GM23338 (cell line): ENCODE measurements around the gene LRIT3. TPM values are rescaled to one million over a fixed set of nuclear protein-coding genes. Genes with fewer than 3 reads are reported as not detected.
"Not testable (repeated sequence)": the region's sequence is repeated elsewhere in the genome, so short reads cannot be mapped to it uniquely, and the experiment has no call there.

Experiments used
- ATAC-seq: fragments of 200-7000 bp; cut with Tn5 transposase; 3 replicates; pipeline ENCODE4 v1.9.1; 2020
- DNase-seq: peaks from one replicate; pipeline ENCODE4 v3.0.0-alpha.2; 2015; ENCODE audit warnings: low spot score
- H2AFZ ChIP-seq: fragments of 200-600 bp; sonication (generic); 2 replicates; pipeline ENCODE4 v1.8.0; 2016; ENCODE audit warnings: antibody characterized with exemption, mild to moderate bottlenecking, moderate library complexity
- H3F3A ChIP-seq: fragments of 200-600 bp; sonication (generic); replicated peaks from 2 replicates; pipeline ENCODE4 v1.8.0; 2017; ENCODE audit warnings: antibody characterized with exemption, mixed run types, low read depth
- H3K27ac ChIP-seq: fragments of 200-600 bp; sonication (generic); 2 replicates; pipeline ENCODE4 v1.6.1; 2016; ENCODE audit warnings: low read depth
- H3K27me3 ChIP-seq: fragments of 200-600 bp; sonication (generic); 2 replicates; pipeline ENCODE4 v1.8.0; 2016; ENCODE audit warnings: mild to moderate bottlenecking, mixed run types, moderate library complexity; ENCODE audit not compliant: insufficient read depth
- H3K36me3 ChIP-seq: fragments of 200-600 bp; sonication (generic); 2 replicates; pipeline ENCODE4 v1.8.0; 2016; ENCODE audit warnings: mild to moderate bottlenecking; ENCODE audit not compliant: insufficient read depth
- H3K4me1 ChIP-seq: fragments of 200-600 bp; sonication (generic); 2 replicates; pipeline ENCODE4 v1.8.0; 2016; ENCODE audit warnings: mild to moderate bottlenecking, moderate library complexity; ENCODE audit not compliant: insufficient read depth
- H3K4me2 ChIP-seq: fragments of 200-600 bp; sonication (generic); 2 replicates; pipeline ENCODE4 v1.7.1; 2017; ENCODE audit warnings: mixed run types
- H3K4me3 ChIP-seq: fragments of 200-600 bp; sonication (generic); 2 replicates; pipeline ENCODE4 v1.6.1; 2016; ENCODE audit warnings: mixed run types
- H3K79me2 ChIP-seq: fragments of 200-600 bp; sonication (generic); replicated peaks from 2 replicates; pipeline ENCODE4 v1.8.0; 2017; ENCODE audit warnings: mild to moderate bottlenecking; ENCODE audit not compliant: insufficient read depth
- H3K9me2 ChIP-seq: fragments of 200-600 bp; sonication (generic); 2 replicates; pipeline ENCODE4 v1.8.0; 2017; ENCODE audit not compliant: insufficient read depth
- H4K20me1 ChIP-seq: fragments of 200-600 bp; sonication (generic); replicated peaks from 2 replicates; pipeline ENCODE4 v1.8.0; 2017; ENCODE audit warnings: mild to moderate bottlenecking; ENCODE audit not compliant: insufficient read depth
- H3K27ac Mint-ChIP-seq: 2 replicates; pipeline ENCODE4 v1.8.0; 2020; ENCODE audit warnings: inconsistent platforms, mild to moderate bottlenecking, moderate library complexity, mixed read lengths
- H3K27me3 Mint-ChIP-seq: 3 replicates; pipeline ENCODE4 v1.8.0; 2022; ENCODE audit warnings: low read depth, mild to moderate bottlenecking, moderate library complexity, mixed read lengths, inconsistent platforms; ENCODE audit not compliant: insufficient read depth, poor library complexity
- H3K36me3 Mint-ChIP-seq: 3 replicates; pipeline ENCODE4 v1.8.0; 2021; ENCODE audit warnings: low read depth, mild to moderate bottlenecking, inconsistent platforms, moderate library complexity, mixed read lengths
- H3K4me1 Mint-ChIP-seq: 3 replicates; pipeline ENCODE4 v1.8.0; 2020; ENCODE audit warnings: mild to moderate bottlenecking, inconsistent platforms, mixed read lengths
- H3K4me3 Mint-ChIP-seq: 3 replicates; pipeline ENCODE4 v1.8.0; 2021; ENCODE audit warnings: moderate library complexity, mild to moderate bottlenecking, inconsistent platforms, mixed read lengths
- H3K9me3 Mint-ChIP-seq: 3 replicates; pipeline ENCODE4 v1.8.0; 2020; ENCODE audit warnings: moderate library complexity, mild to moderate bottlenecking, inconsistent platforms, mixed read lengths
- CREB1 ChIP-seq: fragments of 250-450 bp; sonication (Bioruptor Pico); IDR thresholded peaks from 2 replicates; pipeline ENCODE4 v1.5.0; 2020; ENCODE audit warnings: low read depth, mild to moderate bottlenecking, moderate library complexity
- ETS1 ChIP-seq: IDR thresholded peaks from 2 replicates; pipeline ENCODE4 v1.6.1; 2016; ENCODE audit warnings: antibody characterized with exemption
- EZH2phosphoT487 ChIP-seq: fragments of 200-600 bp; sonication (generic); IDR thresholded peaks from one replicate; pipeline ENCODE4 v1.8.1; 2018; ENCODE audit warnings: antibody characterized with exemption; ENCODE audit not compliant: unreplicated experiment
- JUNB ChIP-seq: IDR thresholded peaks from one replicate; pipeline ENCODE4 v1.6.1; 2016; ENCODE audit warnings: antibody characterized with exemption; ENCODE audit not compliant: unreplicated experiment
- NANOG ChIP-seq: IDR thresholded peaks from 2 replicates; pipeline ENCODE4 v1.6.1; 2016; ENCODE audit warnings: antibody characterized with exemption, borderline replicate concordance
- POLR2AphosphoS5 ChIP-seq: IDR thresholded peaks from 2 replicates; pipeline ENCODE4 v1.6.1; 2016; ENCODE audit warnings: antibody characterized with exemption, low read depth
- REST ChIP-seq: IDR thresholded peaks from one replicate; pipeline ENCODE4 v1.6.1; 2018; ENCODE audit warnings: antibody characterized with exemption; ENCODE audit not compliant: unreplicated experiment
- polyA plus RNA-seq: library from polyadenylated mRNA; unstranded; fragments of >200 nt; fragmentation: Nextera tagmentation; extraction: Ambion mirVana; gene quantifications from 2 replicates; pipeline ENCODE4 v1.2.1, GENCODE V29; 2016
- total RNA-seq: library from RNA; depleted of rRNA; stranded (reverse); fragments of >200 nt; shearing (Covaris generic); gene quantifications from 2 replicates; pipeline ENCODE4 v1.2.3, GENCODE V29; 2014
- TF ChIP-seq, protein P1 (sequence below): fragments of 250-450 bp; sonication (Bioruptor Pico); IDR thresholded peaks from 2 replicates; pipeline ENCODE4 v1.5.0; 2020; ENCODE audit warnings: mild to moderate bottlenecking, moderate library complexity
- TF ChIP-seq, protein P2 (sequence below), 2 experiments: fragments of 200-600 bp in 1 of 2; sonication (generic) in 1 of 2; conservative IDR thresholded peaks; 2 replicates each; pipeline versions ENCODE4 v1.5.1 to v1.6.1; 2016 to 2017; ENCODE audit warnings: antibody characterized with exemption in 2 of 2, low read depth in 2 of 2, mild to moderate bottlenecking in 2 of 2, moderate library complexity in 1 of 2

LRIT3 gene
- total and polyA plus RNA-seq, 2 experiments from 2014 or later: 0.14 TPM; not detected in 1

GRCh38 chr4:109875553-109875952 is 27.6 kb downstream of the LRIT3 start:
- not testable (repeated sequence) for H4K20me1 ChIP-seq, H3K4me3 ChIP-seq, H3K27ac Mint-ChIP-seq, H3K9me2 ChIP-seq, H3K4me2 ChIP-seq, H3K36me3 ChIP-seq, H3K27me3 Mint-ChIP-seq, H3K79me2 ChIP-seq, H3K4me3 Mint-ChIP-seq, H3K9me3 Mint-ChIP-seq, ATAC-seq, H3K36me3 Mint-ChIP-seq, H3K27ac ChIP-seq, H3F3A ChIP-seq, H3K4me1 Mint-ChIP-seq, H2AFZ ChIP-seq, H3K4me1 ChIP-seq, H3K27me3 ChIP-seq, DNase-seq

- ATAC-seq (no peak), DNase-seq (no peak)
- no peaks in the 10 kb centered on the region for H3K36me3 Mint-ChIP-seq
- H3K27me3 ChIP-seq: no peaks in the 10 kb centered on the region
- H3K4me3 Mint-ChIP-seq: no peak overlapping the region
- no peak overlapping the region for H3K4me2 ChIP-seq
- no peaks in the 10 kb centered on the region for H3F3A ChIP-seq
- H3K36me3 ChIP-seq: no peaks in the 10 kb centered on the region
- no peak overlapping the region for H3K27ac Mint-ChIP-seq
- 0 out of 2 replicates have a peak, but pooled peaks cover 4% of the 10 kb centered on the region for H3K9me2 ChIP-seq
- H3K9me3 Mint-ChIP-seq: no peaks in the 10 kb centered on the region; the same call in 2 of the 3 replicates
- H4K20me1 ChIP-seq: no peaks in the 10 kb centered on the region
- H3K27ac ChIP-seq: no peak overlapping the region
- no peak overlapping the region for H2AFZ ChIP-seq
- peaks cover 4% of the 10 kb centered on the region for H3K27me3 Mint-ChIP-seq
- no peaks in the 10 kb centered on the region for H3K79me2 ChIP-seq
- no peaks in the 10 kb centered on the region for H3K4me1 ChIP-seq
- no peaks in the 10 kb centered on the region; the same call in 2 of the 3 replicates for H3K4me1 Mint-ChIP-seq
- no peak overlapping the region for H3K4me3 ChIP-seq
- TF ChIP-seq, protein P1, sequence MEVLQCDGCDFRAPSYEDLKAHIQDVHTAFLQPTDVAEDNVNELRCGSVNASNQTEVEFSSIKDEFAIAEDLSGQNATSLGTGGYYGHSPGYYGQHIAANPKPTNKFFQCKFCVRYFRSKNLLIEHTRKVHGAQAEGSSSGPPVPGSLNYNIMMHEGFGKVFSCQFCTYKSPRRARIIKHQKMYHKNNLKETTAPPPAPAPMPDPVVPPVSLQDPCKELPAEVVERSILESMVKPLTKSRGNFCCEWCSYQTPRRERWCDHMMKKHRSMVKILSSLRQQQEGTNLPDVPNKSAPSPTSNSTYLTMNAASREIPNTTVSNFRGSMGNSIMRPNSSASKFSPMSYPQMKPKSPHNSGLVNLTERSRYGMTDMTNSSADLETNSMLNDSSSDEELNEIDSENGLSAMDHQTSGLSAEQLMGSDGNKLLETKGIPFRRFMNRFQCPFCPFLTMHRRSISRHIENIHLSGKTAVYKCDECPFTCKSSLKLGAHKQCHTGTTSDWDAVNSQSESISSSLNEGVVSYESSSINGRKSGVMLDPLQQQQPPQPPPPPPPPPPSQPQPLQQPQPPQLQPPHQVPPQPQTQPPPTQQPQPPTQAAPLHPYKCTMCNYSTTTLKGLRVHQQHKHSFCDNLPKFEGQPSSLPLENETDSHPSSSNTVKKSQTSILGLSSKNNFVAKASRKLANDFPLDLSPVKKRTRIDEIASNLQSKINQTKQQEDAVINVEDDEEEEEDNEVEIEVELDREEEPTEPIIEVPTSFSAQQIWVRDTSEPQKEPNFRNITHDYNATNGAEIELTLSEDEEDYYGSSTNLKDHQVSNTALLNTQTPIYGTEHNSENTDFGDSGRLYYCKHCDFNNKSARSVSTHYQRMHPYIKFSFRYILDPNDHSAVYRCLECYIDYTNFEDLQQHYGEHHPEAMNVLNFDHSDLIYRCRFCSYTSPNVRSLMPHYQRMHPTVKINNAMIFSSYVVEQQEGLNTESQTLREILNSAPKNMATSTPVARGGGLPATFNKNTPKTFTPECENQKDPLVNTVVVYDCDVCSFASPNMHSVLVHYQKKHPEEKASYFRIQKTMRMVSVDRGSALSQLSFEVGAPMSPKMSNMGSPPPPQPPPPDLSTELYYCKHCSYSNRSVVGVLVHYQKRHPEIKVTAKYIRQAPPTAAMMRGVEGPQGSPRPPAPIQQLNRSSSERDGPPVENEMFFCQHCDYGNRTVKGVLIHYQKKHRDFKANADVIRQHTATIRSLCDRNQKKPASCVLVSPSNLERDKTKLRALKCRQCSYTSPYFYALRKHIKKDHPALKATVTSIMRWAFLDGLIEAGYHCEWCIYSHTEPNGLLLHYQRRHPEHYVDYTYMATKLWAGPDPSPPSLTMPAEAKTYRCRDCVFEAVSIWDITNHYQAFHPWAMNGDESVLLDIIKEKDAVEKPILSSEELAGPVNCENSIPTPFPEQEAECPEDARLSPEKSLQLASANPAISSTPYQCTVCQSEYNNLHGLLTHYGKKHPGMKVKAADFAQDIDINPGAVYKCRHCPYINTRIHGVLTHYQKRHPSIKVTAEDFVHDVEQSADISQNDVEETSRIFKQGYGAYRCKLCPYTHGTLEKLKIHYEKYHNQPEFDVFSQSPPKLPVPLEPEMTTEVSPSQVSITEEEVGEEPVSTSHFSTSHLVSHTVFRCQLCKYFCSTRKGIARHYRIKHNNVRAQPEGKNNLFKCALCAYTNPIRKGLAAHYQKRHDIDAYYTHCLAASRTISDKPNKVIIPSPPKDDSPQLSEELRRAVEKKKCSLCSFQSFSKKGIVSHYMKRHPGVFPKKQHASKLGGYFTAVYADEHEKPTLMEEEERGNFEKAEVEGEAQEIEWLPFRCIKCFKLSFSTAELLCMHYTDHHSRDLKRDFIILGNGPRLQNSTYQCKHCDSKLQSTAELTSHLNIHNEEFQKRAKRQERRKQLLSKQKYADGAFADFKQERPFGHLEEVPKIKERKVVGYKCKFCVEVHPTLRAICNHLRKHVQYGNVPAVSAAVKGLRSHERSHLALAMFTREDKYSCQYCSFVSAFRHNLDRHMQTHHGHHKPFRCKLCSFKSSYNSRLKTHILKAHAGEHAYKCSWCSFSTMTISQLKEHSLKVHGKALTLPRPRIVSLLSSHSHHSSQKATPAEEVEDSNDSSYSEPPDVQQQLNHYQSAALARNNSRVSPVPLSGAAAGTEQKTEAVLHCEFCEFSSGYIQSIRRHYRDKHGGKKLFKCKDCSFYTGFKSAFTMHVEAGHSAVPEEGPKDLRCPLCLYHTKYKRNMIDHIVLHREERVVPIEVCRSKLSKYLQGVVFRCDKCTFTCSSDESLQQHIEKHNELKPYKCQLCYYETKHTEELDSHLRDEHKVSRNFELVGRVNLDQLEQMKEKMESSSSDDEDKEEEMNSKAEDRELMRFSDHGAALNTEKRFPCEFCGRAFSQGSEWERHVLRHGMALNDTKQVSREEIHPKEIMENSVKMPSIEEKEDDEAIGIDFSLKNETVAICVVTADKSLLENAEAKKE (CRISPR knock-in tag): no peak
- TF ChIP-seq NANOG (no peak), ETS1 (no peak), CREB1 (no peak), JUNB (no peak), EZH2phosphoT487 (no peak), REST (no peak), POLR2AphosphoS5 (no peak)
- TF ChIP-seq, protein P2, sequence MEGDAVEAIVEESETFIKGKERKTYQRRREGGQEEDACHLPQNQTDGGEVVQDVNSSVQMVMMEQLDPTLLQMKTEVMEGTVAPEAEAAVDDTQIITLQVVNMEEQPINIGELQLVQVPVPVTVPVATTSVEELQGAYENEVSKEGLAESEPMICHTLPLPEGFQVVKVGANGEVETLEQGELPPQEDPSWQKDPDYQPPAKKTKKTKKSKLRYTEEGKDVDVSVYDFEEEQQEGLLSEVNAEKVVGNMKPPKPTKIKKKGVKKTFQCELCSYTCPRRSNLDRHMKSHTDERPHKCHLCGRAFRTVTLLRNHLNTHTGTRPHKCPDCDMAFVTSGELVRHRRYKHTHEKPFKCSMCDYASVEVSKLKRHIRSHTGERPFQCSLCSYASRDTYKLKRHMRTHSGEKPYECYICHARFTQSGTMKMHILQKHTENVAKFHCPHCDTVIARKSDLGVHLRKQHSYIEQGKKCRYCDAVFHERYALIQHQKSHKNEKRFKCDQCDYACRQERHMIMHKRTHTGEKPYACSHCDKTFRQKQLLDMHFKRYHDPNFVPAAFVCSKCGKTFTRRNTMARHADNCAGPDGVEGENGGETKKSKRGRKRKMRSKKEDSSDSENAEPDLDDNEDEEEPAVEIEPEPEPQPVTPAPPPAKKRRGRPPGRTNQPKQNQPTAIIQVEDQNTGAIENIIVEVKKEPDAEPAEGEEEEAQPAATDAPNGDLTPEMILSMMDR (conservative IDR thresholded peaks at IDR 0.05; ENCODE audit: low read depth in 2 of 2): no peak
Measured at GRCh38 chr4:109876634-109877265, 28.8 kb downstream of the LRIT3 start.
